HL-60 (cell line): Measurements from ENCODE around the gene SGPP2.
A peak's percentile ranks its signal among the peaks of the same experiment; 100 is the strongest.

ENCODE experiments used
- DNase-seq, 2 experiments: peaks; one replicate each; pipeline ENCODE4 v3.0.0-alpha.2; 2010 to 2020; ENCODE audit warnings: low read depth in 1 of 2, low spot score in 1 of 2
- H3K27ac ChIP-seq: fragments of 250-450 bp; sonication (Bioruptor Pico); replicated peaks from 2 replicates; pipeline ENCODE4 v1.5.1; 2020; ENCODE audit warnings: mild to moderate bottlenecking, moderate library complexity
- H3K27me3 ChIP-seq: fragments of 250-450 bp; sonication (Bioruptor Pico); 2 replicates; pipeline ENCODE4 v1.5.1; 2021; ENCODE audit warnings: mild to moderate bottlenecking, moderate library complexity; ENCODE audit not compliant: insufficient read depth, poor library complexity, severe bottlenecking
- H3K4me3 ChIP-seq: replicated peaks from 2 replicates; pipeline ENCODE4 v1.5.1; 2011; ENCODE audit warnings: mild to moderate bottlenecking, control low read depth, low read length; ENCODE audit not compliant: insufficient read depth
- CTCF ChIP-seq: IDR thresholded peaks from one replicate; pipeline ENCODE4 v1.5.1; 2011; ENCODE audit warnings: low read length, control low read depth, inconsistent platforms; ENCODE audit not compliant: insufficient read depth
- GABPA ChIP-seq: IDR thresholded peaks from 2 replicates; pipeline ENCODE4 v1.6.1; 2012; ENCODE audit warnings: low read depth
- POLR2AphosphoS5 ChIP-seq: IDR thresholded peaks from 2 replicates; pipeline ENCODE4 v1.6.1; 2012; ENCODE audit warnings: low read depth
- REST ChIP-seq: IDR thresholded peaks from 2 replicates; pipeline ENCODE4 v1.6.1; 2012; ENCODE audit warnings: low read depth; ENCODE audit not compliant: insufficient replicate concordance
- SPI1 ChIP-seq: IDR thresholded peaks from 2 replicates; pipeline ENCODE4 v1.6.1; 2012; ENCODE audit warnings: low read depth, mild to moderate bottlenecking, borderline replicate concordance

The SGPP2 gene

GRCh38 chr2:222480497-222480896 is 56.2 kb downstream of the SGPP2 start:
- no peak for DNase-seq
- H3K27me3 ChIP-seq = no peaks in the 10 kb centered on the region

GRCh38 chr2:222481941-222482340 is 57.6 kb downstream of the SGPP2 start:
- no peaks in the 10 kb centered on the region for H3K27me3 ChIP-seq
- no peak overlapping the region for H3K27ac ChIP-seq
- TF ChIP-seq CTCF = no peak
- TF ChIP-seq SPI1 = no peak
- TF ChIP-seq GABPA = no peak
- no peak for TF ChIP-seq POLR2AphosphoS5
- TF ChIP-seq REST = no peak
- no peak for DNase-seq
- no peak overlapping the region for H3K4me3 ChIP-seq

More at GRCh38 chr2:222480497-222480896, 56.2 kb downstream of the SGPP2 start:
- Histone ChIP-seq H3K4me3 (no peak overlapping the region), H3K27ac (no peak overlapping the region)
- TF ChIP-seq GABPA (no peak), REST (no peak), SPI1 (no peak), POLR2AphosphoS5 (no peak), CTCF (no peak)

GRCh38 chr2:222483513-222484039 is 59.2 kb downstream of the SGPP2 start:
- TF ChIP-seq POLR2AphosphoS5 = no peak
- no peak for TF ChIP-seq REST
- TF ChIP-seq GABPA = no peak
- no peak for TF ChIP-seq SPI1
- TF ChIP-seq CTCF = no peak
- Histone ChIP-seq H3K27ac (no peak overlapping the region), H3K4me3 (no peak overlapping the region), H3K27me3 (no peaks in the 10 kb centered on the region)
- peak in 1 of 2 experiments; percentile 20 for DNase-seq
